ENCODE measurements around the gene TRIM15.

TRIM15 gene

DNA sequence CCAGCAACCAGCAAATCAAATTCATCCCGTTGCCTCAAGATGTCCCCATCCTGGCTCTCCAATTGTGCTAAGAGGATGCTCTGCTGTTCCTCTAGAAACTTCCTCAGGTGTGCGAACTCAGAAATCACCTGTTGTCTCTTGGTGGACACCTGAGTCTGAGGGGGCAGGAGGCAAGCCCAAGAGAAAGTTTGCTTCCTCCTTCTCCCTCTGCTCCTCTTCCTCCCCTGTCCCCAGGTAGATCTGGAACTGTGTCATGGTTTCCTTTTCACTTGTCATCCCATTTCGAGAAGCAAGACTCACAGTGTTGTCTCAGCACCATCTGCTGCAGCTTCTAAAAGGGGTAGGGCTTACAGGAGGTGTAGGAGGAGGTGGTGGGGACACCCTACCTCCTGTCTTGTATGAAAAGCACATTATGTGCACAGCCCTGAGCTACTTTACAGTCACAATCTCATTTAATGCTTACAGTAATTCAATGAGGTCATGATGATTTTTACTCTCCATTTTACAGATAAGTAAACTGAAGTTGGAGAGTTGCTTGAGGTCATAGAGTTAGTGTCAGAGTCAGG lies 4.8 kb upstream of the TRIM15 start:
- TF ChIP-seq, protein P1, sequence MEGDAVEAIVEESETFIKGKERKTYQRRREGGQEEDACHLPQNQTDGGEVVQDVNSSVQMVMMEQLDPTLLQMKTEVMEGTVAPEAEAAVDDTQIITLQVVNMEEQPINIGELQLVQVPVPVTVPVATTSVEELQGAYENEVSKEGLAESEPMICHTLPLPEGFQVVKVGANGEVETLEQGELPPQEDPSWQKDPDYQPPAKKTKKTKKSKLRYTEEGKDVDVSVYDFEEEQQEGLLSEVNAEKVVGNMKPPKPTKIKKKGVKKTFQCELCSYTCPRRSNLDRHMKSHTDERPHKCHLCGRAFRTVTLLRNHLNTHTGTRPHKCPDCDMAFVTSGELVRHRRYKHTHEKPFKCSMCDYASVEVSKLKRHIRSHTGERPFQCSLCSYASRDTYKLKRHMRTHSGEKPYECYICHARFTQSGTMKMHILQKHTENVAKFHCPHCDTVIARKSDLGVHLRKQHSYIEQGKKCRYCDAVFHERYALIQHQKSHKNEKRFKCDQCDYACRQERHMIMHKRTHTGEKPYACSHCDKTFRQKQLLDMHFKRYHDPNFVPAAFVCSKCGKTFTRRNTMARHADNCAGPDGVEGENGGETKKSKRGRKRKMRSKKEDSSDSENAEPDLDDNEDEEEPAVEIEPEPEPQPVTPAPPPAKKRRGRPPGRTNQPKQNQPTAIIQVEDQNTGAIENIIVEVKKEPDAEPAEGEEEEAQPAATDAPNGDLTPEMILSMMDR (IDR thresholded peaks at IDR 0.05; ENCODE audit: insufficient read depth, low read length, poor library complexity, severe bottlenecking), result no peak
- no peak for TF ChIP-seq EZH2phosphoT487 (conservative IDR thresholded peaks at IDR 0.05; ENCODE audit: low read length)
- Histone ChIP-seq H3K36me3 (ENCODE audit: low read length) (no peaks in the 10 kb centered on the region), H3K9ac (ENCODE audit: low read length) (no peak overlapping the region), H3K4me3 (ENCODE audit: insufficient read depth, low read length, poor library complexity, severe bottlenecking) (no peak overlapping the region), H3K79me2 (ENCODE audit: insufficient read depth, low read length) (no peaks in the 10 kb centered on the region), H3F3A (ENCODE audit: insufficient read depth) (no peaks in the 10 kb centered on the region), H4K20me1 (ENCODE audit: low read depth, low read length) (no peaks in the 10 kb centered on the region), H3K9me2 (replicated peaks; ENCODE audit: insufficient read depth, low read length) (no peaks in the 10 kb centered on the region), H3K4me2 (ENCODE audit: low read depth, low read length, poor library complexity, severe bottlenecking) (no peak overlapping the region), H2AFZ (ENCODE audit: low read depth, low read length, severe bottlenecking) (no peak overlapping the region), H3K27me3 (ENCODE audit: low read length) (no peaks in the 10 kb centered on the region), H3K9me3 (ENCODE audit: insufficient read depth, low read length) (no peaks in the 10 kb centered on the region), H3K27ac (ENCODE audit: low read depth, low read length) (no peak overlapping the region)

DNA sequence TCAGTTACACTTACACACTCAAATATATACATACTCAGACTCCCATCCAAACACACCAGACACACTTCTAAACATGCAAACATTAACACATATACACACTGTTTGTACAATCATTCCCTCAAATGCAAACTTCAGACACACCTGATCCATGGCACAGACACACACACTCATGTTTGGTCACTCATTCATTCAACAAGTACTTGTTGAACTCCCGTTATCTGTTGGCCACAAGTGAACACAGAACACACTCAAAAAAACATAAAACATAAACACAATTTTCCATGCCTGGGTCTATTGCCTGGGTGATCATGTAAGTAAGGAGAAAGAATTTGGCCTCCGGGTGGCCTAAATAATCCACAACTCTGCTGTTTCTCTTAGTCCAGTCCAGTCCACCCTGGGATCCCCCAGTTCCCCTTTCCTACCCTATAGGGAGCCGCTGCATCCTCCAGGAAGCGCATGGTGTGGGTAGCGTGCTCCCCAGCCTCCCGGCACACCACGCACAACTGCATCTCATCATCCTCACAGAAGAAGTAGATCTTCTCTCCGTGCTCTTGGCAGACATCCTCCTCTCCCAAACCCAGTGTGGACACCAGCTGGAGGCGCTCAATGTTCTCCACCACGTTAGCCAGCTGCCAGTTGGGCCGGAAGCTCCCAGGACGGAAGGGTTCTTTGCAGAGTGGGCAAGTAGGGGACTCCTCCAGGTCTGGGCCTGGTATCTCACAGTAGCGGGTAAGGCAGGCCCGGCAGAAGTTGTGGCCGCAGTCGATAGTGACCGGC lies 3.1 kb upstream of the TRIM15 start:
- Histone ChIP-seq H3K9me2 (replicated peaks; ENCODE audit: insufficient read depth, low read length) (no peaks in the 10 kb centered on the region), H3F3A (ENCODE audit: insufficient read depth) (no peaks in the 10 kb centered on the region), H3K27ac (ENCODE audit: low read depth, low read length) (no peak overlapping the region), H2AFZ (ENCODE audit: low read depth, low read length, severe bottlenecking) (no peak overlapping the region), H3K9ac (ENCODE audit: low read length) (no peak overlapping the region), H3K4me3 (ENCODE audit: insufficient read depth, low read length, poor library complexity, severe bottlenecking) (no peak overlapping the region), H3K27me3 (ENCODE audit: low read length) (no peaks in the 10 kb centered on the region), H4K20me1 (ENCODE audit: low read depth, low read length) (no peaks in the 10 kb centered on the region), H3K9me3 (ENCODE audit: insufficient read depth, low read length) (no peaks in the 10 kb centered on the region), H3K36me3 (ENCODE audit: low read length) (no peaks in the 10 kb centered on the region), H3K79me2 (ENCODE audit: insufficient read depth, low read length) (no peaks in the 10 kb centered on the region), H3K4me2 (ENCODE audit: low read depth, low read length, poor library complexity, severe bottlenecking) (no peak overlapping the region)
- TF ChIP-seq EZH2phosphoT487 (conservative IDR thresholded peaks at IDR 0.05; ENCODE audit: low read length), result no peak
- TF ChIP-seq, protein P1 (IDR thresholded peaks at IDR 0.05; ENCODE audit: insufficient read depth, low read length, poor library complexity, severe bottlenecking), result no peak

DNA sequence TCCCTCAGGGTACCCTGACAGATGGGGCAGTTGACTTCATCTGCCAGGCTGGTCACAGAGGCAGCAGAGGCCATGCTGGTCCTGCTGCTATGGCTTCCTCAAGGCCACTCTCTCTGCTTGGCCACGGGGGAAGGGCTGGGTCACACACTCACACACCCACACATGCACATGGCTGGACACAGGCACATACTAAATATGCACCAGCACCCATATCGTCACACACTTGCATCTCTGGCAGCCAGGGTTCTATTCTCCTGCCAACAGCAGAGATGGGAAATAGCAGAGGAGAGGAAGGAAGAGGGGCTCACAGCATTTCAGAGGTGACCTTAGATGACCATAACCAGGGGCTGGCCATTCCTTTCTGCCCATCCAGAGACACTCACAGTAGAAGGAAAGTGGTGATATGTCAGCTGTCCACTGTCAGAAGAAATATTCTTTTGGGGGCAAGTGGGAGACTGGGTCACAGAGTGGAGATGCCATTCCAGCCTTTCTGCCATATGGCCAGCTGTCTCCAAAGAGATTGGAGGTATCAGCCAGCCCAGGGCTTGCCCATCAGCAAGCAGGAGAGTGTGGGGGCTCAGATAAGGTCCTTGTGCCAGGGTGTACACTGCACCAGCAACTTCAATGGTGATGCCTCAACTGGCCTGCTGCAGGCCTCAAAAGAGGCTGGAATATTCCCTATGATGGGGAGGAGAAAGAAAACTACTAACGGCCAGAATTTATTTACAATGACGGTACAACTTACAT lies 2.4 kb upstream of the TRIM15 start, which contains the start of gene TRIM10:
TSS of gene TRIM10 (minus strand) at position 427 of the 747 bp plus-strand sequence. CDS start at position 74, 353 bp downstream.
- Histone ChIP-seq H4K20me1 (ENCODE audit: low read depth, low read length) (no peaks in the 10 kb centered on the region), H3K27me3 (ENCODE audit: low read length) (no peaks in the 10 kb centered on the region), H3K79me2 (ENCODE audit: insufficient read depth, low read length) (no peaks in the 10 kb centered on the region), H2AFZ (ENCODE audit: low read depth, low read length, severe bottlenecking) (no peak within 1 kb of the TSS), H3K9ac (ENCODE audit: low read length) (no peak within 1 kb of the TSS), H3F3A (ENCODE audit: insufficient read depth) (no peaks in the 10 kb centered on the region), H3K9me2 (replicated peaks; ENCODE audit: insufficient read depth, low read length) (no peaks in the 10 kb centered on the region), H3K4me3 (ENCODE audit: insufficient read depth, low read length, poor library complexity, severe bottlenecking) (no peak within 1 kb of the TSS), H3K27ac (ENCODE audit: low read depth, low read length) (no peak within 1 kb of the TSS), H3K9me3 (ENCODE audit: insufficient read depth, low read length) (no peaks in the 10 kb centered on the region), H3K36me3 (ENCODE audit: low read length) (no peaks in the 10 kb centered on the region), H3K4me2 (ENCODE audit: low read depth, low read length, poor library complexity, severe bottlenecking) (no peak within 1 kb of the TSS)
- TF ChIP-seq EZH2phosphoT487 (conservative IDR thresholded peaks at IDR 0.05; ENCODE audit: low read length), result no peak
- TF ChIP-seq, protein P1 (IDR thresholded peaks at IDR 0.05; ENCODE audit: insufficient read depth, low read length, poor library complexity, severe bottlenecking), result no peak
